HS-27A (cell line): Measurements from ENCODE around the gene WNT7B.

Experiments used
- DNase-seq: peaks from one replicate; pipeline ENCODE4 v3.0.0-alpha.2; 2012; ENCODE audit warnings: low read depth, missing footprints

WNT7B gene

DNA sequence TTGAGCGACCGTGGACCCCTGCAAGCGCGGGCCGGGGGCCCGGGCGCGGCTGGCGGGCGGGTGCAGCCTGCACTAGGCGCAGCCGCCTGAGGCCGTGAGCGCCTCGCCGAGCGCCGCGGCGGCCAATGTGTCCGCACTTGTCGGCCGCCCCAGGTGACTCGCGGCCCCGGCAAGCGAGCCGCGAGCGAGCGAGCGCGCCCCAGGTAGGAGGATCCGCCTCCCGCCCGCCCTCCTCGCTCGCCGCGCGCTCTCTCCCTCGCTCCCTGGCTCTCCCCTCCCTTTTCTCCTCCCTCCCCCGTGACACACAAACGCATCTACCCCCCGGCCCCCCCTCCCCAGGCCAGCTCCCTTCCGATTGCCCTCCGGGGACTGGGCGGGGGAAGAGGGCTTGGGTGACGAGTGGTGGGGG is at the start of gene WNT7B:
WNT7B (minus strand) TSS at position 160 of the 409 bp plus-strand sequence. CDS start 408 bp downstream, outside the sequence.
- DNase-seq = no peak

DNA sequence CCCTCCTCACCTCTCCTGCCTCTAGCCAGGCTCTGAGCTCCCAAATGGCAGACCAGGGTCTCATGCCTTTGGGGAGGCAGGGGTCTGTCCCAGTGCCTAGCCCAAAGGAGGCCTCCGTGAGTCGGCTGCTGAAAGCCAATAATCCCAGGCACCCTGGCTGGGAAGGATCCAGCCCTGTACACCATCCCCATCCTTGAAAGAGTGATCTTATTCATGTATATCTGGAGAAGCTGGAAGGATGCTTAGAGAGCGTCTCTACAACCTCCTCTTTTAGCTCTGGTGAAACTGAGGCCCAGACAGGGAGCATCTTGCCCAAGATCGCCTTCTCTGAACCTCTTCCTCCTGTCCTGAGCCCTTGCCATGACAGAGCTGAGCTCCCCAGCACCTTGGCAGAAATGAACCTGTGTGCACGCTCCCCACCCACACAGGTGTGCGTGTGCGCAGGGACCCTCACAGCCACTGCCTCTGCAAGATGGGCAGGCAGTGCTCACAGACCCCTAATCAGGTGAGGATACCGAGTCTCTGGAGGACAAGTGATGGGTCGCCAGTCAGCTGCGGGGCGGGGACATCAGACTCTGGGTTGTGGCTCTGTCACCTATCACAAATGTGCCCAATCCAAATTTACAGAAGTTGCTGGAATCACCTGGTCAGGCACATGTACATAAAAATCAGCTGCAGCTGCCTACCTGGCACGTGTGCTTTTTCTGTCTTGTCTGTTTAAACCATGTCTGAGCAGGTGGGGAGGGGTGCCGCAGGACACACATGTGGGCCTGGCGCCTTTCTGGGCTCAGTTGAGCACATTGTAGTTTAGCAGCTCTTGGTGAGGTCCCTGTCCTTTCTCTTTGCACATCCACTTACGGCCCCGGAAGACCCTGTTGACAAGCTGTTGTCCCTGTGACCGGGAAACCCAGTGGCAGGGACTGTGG is 49.3 kb upstream of the WNT7B start:
- no peak for DNase-seq

GRCh38 chr22:46025225-46025972 is 48.4 kb upstream of the WNT7B start:
- no peak for DNase-seq

GRCh38 chr22:46024136-46024840 is 47.3 kb upstream of the WNT7B start:
- no peak for DNase-seq

DNA sequence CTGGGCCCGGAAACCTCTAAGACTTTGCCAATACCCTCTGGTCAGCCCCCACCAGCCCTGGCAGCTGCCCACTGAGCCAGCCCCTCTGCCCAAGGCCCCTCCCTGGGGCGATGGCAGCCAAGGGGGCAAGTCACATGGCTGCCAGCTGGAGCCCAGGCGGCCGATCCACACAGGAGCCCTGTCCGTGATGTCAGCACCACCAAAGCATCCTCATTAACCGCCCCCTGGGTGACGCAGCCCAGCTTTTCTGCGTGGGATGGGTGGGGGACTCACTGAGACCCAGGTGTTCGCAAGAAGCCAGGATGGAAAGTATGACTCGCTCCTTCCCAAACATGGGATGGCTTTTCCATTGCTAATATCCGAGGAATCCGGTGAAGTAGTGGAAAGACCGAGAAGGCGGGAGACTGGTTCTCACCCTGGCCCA is 46.6 kb upstream of the WNT7B start:
- no peak for DNase-seq

DNA sequence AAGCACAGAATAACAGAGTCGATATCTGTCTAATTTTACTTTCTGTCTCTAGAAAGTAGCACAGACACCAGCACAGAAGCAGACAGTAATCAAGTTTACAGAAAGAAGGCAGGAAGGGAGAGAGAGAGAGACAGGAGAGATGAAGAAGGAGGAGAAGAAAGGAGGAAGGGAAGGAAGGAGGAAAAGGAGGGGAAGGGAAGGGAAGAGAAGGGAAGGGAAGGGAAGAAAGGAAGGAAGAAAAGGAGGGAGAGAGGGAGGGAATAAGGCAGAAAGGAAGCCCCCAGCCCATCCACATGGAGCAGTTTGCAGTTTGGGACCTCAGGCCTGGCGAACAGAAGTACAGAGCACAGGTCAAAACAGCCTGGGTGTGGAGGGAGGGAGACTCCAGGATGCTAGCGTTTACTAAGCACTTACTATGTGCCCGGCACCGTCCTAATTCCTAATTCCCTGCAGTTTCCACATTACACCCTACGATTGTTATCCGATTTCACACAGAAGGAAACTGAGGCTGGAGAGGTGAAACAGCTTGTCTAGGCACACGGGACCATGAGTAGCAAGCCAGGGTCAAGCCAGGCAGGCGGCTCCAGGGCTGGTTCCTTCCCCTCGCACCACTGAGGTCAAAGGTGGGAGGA is 46.0 kb upstream of the WNT7B start:
- DNase-seq = no peak

DNA sequence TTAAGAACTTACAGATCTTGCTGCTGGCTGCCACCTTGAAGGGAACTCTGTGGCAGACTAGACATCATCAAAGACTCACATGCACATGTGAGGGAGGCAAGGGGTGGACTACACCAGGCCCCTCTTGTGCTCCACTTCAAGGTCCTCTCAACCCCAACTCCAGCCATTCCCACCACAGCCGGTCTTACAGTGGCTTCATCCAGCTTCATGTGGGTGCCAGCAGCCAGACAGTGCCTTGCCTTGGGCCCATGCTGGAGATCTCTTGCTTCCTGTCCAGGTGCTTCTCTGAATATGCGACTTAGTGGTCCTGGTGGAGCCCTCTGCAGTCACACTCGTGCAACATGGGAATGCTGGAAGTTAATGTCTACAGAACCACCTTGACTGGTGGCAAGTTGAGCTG is 44.6 kb upstream of the WNT7B start:
- DNase-seq = no peak

DNA sequence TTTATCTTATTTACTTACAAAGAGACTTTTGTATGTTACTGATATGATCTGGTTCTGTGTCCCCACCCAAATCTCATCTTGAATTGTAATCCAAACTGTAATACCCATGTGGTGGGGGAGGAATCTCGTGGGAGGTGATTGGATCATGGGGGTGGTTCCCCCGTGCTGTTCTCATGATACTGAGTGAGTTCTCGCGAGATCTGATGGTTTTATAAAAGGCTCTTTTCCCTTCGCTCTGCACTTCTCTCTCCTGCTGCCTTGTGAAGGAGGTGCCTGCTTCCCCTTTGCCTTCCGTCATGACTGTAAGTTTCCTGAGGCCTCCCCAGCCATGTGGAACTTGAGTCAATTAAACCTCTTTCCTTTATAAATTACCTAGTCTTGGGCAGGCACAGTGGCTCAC is 42.4 kb upstream of the WNT7B start:
- DNase-seq = no peak

DNA sequence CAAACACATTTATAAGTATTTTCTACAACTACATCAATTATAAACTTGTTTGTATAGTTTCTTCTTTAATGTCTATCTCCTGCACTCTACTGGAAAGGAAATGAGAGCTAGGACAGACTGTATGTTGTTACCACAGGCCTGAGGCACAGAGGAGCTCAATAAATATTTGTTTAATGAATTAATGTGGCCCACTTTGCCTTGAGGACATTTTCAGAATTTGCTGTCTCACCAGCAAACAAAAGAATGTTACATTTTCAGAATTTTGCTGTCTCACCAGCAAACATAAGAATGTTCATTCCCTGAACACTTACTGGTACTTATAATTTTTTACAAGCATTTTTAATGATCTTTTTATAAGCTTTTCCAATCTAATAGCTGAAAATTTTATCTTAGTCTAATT is 41.9 kb upstream of the WNT7B start:
- no peak for DNase-seq

GRCh38 chr22:46017166-46017565 is 40.2 kb upstream of the WNT7B start:
- no peak for DNase-seq

DNA sequence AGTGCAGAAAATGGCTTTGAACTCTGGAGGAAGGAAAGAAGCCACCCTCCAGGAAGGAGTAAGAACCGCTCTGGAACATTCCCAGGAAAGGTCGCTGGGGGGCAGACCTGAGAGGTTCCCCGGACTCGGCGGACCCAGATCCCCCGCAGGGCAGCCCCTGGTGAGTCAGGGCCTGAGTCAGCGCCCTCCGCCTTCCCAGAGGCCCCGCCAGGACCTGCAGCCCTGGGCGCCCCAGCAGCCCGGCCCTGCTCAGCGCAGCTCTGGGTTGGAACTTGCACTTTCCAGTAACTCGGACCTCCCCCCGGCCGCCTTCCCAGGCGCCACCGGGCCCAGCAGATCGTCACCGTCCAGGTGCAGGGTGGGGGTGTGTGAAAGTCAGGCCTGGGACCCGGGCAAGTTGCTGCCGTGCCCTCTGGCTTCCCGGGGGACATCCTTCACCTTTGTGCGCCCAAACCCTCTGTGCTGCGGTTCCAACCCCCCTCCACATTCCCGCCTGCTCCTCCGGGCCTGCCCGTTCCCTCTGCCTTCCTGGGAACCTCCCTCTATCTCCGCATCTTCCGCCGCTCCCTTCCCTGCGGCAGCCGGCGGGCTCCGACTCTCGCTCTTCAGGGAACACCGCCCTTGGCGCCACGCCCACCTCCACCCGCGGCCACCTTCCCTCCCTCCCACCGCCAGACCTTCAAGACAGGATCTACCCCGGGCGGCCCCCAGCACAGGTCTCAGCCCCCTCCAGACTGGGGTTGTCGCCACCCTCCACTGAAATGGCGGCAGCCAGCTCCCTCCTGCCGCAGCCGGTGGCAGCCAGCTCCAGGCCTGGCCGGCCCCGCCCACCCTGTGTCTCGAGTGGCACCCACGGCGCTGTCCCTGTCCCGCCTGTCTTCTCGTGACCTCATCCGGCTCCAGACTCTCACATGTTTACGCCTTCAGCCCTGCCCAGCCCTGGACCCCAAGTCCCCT is 36.8 kb upstream of the WNT7B start:
- DNase-seq = peak; percentile 86

GRCh38 chr22:46012881-46013281 is 35.9 kb upstream of the WNT7B start:
- no peak for DNase-seq

- no peak for DNase-seq
Measured at GRCh38 chr22:46012182-46012880, 35.4 kb upstream of the WNT7B start.

DNA sequence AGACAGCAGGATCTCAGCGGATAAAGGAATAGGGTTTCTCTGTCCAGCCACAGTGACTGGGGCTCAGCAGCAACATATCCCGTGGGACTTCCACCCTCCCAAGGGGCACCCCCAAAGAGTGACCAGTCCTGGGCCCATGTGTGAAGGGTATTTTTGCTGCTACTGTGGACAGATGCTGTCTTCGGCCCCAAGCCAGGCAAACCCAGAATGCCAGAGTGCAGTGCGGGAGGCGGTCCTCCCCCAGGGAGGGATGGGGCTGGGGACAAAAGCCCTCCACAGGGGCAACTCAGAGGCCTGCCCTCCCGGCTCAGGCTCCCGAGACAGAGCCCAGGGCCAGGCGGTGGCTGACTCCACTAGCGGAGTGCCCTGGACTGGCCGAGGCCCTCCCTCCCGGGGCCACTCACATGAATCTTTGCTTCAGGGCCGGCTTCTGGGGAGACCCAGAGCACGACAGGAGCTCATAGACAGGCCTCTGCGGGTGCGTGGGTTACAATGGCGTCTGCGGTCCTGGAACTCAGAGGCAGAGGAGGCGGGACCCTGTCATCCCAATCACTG is 34.7 kb upstream of the WNT7B start:
- DNase-seq = no peak

- DNase-seq = no peak
Measured at GRCh38 chr22:46010951-46011626, 34.1 kb upstream of the WNT7B start.

GRCh38 chr22:46010207-46010867 is 33.4 kb upstream of the WNT7B start:
- DNase-seq = no peak

- DNase-seq = no peak
Measured at GRCh38 chr22:46009730-46010129, 32.8 kb upstream of the WNT7B start.

GRCh38 chr22:46008836-46009596 is 32.1 kb upstream of the WNT7B start:
- DNase-seq = no peak
